Stimulated activated CD8-positive, alpha-beta memory T cell treated with anti-CD3 and anti-CD28 coated beads, Interleukin-15, amount 100 ng/mL, for 4 hours (primary cell): ENCODE measurements around the gene DHRS7B.
"Not testable (repeated sequence)": the region's sequence is repeated elsewhere in the genome, so short reads cannot be mapped to it uniquely, and the experiment has no call there.

Experiments
- DNase-seq, 2 donors: peaks; one replicate each; pipeline ENCODE4 v3.0.0-alpha.2; 2020; ENCODE audit warnings: low read depth in 2 of 2

DHRS7B gene

DNA sequence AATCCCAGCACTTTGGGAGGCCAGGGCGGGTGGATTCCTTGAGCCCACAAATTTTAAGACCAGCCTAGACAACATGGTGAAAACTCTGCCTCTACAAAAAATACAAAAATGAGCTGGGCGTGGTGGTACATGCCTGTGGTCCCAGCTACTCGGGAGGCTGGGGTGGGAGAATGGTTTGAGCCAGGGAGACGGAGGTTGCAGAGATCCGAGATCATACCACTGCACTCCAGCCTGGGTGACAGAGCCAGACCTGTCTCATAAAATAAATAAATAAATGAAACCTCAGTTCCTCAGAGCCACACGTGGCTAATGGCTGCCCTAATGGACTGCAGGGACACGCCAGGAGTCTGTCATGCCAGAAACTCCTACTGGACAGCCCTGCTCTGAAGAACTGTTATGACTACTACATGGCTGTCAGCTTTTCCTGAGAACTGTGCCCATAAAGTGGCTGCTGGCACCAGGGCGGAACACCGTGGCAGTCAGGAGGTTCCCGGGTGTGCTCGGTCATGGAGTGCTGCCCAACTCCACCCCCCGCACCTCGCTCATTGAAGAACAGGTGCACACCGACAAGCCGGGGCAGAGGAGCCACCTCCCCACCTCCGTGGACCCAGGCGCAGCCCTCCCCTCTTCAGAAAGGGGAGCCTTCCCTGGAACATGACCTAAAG is 82.9 kb downstream of the DHRS7B start:
- DNase-seq: no peak

DNA sequence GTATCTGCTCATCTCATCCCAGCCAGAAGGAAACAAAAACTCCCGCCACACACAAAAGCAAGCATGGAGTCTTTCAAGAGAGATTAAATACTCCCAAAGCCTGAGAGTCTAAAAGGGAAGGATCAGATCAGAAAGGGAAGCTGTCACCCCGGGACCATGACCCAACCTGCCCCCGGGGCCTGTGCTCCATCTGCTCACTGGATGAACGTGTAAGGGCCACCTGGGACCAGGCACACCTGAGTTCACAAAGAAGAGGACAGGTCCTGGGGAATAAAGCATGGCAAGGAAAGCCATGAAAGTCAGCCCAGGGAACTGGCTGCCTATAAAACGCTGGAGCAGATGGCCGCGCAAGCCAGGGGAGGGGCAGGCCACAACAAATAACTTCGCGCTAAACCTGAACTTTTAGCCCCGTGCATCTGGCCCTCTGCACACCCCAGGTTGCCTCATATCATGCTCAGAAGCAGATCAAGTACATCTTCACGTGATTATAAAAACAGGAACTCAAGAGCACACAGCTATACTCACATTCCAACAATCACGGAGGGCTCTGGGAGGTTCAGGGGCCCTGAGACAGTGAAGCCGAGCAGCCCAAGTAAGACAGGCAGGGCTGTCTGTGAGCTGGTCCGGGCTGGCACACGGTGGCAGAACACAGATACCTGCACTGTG is 83.8 kb downstream of the DHRS7B start:
- no peak for DNase-seq

DNA sequence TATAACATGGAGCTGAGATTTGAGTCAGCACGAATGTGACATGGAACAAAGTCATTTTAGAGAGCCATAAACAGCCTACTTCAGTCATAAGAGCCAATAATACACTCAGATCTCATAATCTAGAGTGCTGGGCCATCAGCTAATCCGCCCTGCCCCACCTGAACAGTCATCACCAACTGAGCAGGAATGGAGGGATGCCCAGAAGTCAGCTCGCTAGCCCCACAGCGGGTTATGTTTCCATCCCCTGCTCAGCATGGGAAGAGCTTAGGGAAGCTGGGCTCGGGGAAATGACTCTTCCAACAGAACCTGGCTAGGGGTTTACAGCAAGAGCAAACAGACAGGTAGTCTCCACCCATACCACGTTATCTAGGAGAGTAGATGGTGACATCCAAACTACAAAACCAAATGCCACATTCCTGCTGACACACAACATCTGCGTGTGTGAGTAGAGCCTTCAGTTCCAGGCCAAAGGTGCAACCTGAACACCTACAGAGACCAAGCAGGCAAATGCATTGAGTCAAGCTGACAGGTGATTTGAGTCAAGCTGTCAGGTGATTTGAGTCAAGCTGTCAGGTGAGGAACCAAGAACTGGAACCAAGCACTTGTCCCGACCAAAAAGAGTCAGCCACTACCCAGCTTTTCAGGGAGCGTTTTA is 85.2 kb downstream of the DHRS7B start:
- DNase-seq: no peak

DNA sequence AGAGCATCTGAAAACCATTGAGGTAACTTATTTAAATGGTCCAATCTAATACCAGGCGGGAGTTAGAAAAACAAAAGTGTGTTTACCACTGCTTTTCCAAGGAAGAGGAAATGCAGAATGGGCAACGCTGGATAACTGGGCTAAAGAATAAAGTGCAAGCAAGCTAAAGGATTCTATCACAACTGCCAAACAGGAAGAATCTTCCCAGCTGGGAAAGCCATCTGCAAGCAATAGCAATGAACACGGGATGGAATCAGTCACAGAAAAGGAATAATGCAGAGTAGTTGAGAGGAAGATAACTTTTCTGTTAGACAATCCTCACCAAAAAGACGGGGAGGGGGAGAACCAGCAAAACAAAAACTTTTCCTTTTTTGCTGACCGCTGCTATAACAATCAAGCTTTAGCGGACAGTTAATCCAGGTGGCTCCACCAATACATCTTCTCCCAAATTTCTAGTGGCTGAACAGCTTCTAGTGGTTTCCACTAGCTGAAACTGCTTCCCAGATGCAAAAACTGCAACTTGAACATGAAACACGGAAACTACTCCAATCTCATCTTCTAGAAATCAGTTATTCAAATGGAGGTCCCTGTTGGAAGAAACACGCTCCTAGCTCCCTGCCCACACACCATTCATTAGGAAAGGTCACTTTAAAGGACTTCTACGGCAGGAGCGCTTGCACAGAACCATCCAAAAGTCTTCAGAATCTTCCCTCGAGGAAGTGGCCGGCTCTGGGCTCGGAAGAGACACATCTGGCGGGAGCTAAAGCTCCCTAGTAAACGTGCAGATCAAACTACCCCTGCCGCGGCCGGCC is 86.3 kb downstream of the DHRS7B start:
- DNase-seq: no peak

DNA sequence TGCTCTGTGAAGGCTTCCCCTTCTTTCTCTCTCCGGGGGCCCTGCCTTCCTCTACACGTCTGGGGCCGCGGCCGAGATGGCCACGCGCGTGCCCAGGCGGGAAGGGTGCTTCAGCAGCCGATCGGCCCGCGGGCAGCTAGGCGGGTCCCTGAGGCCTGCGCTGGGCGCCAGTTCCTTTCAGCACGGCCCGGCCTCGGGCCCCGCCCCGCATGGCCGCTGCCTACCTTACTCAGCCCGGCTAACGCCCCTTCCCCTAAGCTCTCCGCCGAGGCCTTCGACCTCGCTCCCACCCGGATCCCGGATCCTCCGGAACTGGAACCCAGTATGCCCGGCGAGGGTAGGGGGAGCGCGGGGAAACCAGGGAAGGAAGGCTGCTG is 86.9 kb downstream of the DHRS7B start:
- DNase-seq: peak in 1 of 2 donors; percentile 16

DNA sequence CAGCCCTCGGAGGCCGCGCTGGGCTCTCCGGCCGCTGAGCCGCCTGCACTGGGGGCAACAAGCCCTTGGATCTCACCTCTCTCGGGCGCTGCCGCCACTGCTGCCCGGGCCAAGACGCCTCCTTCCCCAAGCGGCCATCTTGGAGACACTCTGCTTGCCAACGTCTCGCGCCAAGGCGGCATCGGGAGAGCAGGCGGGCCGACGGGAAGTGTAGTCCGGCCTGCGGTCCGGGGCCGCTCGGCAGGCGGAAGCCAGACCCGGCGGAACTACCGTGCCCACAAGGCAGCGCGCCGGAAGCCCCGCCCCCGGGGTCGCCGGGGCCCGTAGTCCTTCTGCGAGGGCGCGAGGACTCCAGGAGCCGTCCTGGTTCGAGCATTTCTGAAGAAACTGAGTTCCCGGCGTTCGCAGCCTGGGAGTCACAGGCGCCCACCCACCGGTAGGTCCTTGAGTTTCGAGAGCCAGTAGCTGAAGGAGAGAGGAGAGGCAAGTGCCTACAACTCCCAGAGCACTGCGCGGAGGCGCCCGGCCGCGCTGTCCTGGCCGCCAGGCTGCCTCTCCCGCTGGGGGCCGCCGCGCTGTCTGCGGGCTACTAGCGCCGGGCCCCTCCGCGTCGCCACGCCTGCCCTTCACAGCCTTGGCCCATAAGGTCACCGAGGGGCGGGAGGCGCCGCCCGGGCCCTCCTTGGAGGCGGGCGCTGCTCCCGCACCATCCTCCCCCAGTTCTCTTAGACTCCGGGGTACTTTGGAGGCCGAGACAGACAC is 87.4 kb downstream of the DHRS7B start, which contains the start of gene TMEM11:
Gene TMEM11 (minus strand): TSS at position 147 of the 762 bp plus-strand sequence. CDS start 9 bp downstream, at position 138.
- peak; percentile 90 to 91 for DNase-seq

DNA sequence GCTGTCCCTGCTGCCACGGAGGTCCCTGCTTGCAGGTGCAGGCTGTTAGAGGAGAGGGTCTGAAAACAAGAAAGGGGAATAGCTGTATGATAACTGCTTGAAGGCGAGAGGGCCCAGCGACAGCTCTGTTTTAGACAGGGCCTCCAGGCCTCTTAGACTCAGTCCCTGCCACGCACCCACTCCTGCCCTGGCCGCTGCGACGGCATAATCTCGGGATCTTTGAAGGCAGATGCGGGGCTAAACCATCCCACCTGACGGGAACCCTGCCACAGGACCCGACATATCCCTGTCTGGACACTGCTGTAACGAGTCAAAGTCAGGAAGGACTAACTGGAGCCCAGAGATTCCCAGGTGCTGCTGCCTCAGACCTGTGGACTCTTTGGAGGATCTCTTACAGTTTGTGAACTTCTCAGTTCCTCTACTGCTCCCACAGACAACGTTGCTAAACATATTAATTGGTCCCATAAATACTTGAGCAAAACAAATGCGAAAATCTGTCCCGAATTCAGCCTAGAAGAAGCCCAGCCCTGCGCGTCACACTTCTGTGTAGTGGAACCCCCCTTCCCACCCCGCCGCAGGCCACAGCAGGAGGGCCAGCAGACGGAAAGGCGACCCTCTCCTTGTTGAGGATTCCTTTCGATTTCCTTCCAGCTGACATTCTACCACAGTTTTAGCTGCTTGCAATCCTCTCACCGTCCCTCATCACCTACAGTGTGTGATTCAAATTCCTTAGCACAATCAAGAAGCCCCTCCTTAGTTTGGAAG is 88.2 kb downstream of the DHRS7B start:
- DNase-seq: no peak

DNA sequence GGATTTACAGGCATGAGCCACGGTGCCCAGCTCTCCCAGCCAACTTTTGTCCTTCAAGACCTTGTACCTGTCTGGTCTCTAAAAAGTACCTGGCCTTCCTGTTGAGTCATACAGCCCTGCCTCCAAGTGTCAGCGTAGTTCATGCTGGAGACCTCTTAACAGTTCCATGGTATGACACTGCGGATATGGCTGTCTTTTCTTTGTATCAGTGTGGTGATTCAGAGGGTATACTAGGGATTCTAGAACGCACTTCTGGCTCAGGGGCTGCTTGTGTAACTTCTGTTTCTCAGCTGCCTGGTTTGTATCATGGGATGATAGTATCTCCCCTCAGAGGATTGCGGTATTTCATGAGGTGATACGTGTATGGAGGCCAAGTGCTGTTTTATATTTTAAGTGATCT is 89.2 kb downstream of the DHRS7B start:
- no peak for DNase-seq

DNA sequence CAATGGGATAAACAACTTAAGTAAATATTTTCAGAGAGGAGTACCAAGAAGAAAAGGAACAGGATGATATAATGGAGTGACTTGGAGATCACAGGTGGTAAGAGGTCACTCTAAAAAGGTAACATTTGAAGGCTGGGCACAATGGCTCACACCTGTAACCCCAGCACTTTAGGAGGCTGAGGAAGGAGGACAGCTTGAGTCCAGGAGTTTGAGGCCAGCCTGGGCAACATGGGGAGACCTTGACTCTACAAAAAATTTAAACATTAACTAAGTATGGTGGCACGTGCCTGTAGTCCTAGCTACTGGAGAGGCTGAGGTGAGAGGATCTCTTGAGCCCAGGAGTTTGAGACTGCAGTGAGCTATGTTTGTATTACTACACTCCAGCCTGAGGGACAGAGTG is 90.6 kb downstream of the DHRS7B start:
- DNase-seq: no peak

DNA sequence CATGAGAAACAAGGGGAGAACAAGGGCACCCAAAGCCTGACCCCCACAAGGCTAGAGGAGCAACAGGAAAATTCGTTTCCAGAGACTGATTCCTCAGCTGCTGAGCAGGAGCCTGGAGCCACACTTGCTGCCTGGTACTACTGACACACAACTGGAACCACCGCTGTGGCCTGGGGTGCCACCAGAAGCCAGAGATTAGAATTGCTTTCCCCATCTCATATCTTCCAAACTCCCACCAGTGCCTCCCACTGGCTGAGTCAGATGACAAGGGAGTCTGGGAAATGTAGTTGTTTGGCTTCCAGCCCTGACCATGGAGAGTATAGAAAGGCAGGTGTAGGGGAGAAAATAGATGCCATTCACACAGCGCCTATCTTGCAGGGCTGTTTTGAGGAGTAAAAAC is 91.3 kb downstream of the DHRS7B start:
- DNase-seq: no peak

DNA sequence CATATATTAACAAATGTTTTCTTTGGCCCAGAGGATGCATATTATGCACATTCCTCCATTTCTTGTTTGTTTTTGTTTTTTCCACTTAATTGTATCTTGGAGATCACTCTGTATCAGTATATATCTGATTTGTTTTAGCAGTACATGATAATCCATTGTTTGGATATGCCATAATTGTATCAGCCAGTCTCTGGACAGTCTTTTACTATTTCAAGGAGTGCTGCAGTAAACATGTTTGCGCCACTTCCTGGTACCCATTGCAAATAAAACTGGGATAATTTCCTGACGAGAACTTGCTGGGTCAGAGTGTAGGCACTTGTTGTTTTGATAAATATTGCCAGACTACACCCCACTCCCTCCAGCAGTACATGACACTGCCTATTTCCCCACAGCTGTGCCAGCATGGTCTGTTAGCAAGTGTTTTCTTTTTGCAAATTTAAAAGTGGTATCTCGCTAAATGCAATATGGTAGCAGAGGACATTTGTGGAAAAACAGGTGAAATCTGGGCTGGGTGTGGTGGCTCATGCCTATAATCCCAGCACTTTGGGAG is 92.1 kb downstream of the DHRS7B start:
- DNase-seq: no peak

DNA sequence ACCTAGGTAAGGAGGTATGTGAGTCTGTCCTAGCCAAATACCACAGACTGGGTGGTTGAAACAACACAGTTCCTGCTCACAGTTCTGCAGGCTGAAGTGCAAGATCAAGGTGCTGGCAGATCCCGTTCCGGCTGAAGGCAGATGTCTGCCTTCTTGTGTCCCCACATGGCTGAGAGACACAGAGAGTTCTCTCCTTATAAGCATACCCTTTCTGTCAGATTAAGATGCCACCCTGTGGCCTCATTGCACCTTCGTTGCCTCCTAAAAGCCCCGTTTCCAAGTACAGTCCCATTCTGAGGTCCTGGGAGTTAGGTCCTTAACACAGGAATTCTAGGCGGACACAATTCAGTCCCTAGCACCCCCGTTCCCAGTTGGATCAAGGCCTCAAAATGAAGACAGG is 96.3 kb downstream of the DHRS7B start:
- DNase-seq: no peak

DNA sequence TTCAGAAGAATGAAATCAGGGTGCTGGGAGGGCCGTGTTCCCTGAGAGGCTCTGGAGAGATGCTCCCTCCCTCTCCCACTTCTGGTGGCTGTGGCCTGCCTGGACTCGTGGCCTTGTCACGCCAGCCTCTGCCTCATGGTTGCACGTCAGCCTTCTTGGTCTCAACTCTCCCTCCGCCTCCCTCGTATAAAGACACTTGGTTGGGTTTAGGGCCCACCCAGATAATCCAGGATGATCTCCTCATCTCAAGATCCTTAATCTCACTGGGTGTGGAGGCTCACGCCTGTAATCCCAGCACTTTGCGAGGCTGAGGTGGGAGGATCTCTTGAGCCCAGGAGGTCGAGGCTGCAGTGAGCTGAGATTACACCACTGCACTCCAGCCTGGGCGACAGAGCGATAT is 100.5 kb downstream of the DHRS7B start:
- not testable (repeated sequence) for DNase-seq

DNA sequence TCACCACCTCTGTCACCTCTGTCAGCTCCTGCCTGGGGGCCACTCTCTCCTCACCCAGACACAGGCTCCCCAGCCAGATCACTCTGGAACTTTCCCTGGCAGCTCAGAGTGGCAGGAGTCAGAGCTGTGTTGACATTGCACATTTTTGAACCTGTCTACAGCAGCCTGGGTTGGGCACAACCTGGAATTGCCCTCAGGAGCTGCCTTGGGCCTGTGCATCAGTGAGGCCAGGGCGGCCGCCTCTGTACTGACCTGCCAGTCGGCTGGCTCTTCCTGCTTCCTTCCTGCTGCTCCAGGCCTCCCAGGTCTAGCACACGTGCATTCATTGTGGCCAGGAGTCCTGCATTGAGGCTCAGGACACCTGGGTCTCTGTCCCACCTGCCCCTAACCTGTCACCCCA is 101.3 kb downstream of the DHRS7B start:
- no peak for DNase-seq

DNA sequence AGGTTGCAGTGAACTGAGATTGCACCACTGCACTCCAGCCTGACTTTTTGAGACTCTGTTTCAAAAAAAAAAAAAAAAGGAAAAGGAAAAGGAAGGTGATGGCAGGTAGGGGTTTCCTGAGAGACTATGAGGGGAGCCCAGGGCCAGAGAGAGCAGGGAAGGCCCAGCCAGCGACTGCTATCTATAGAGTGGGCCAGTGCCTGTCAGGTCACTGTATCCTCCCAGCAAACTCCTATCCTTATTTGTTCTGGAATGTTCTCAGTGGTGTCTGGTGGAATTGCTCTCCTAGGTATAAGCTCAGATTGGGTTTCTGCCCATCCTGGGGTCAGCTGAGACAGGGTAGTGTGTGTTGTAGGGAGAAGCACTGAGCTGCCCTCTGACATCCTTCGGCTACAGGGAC is 102.1 kb downstream of the DHRS7B start:
- DNase-seq: no peak

DNA sequence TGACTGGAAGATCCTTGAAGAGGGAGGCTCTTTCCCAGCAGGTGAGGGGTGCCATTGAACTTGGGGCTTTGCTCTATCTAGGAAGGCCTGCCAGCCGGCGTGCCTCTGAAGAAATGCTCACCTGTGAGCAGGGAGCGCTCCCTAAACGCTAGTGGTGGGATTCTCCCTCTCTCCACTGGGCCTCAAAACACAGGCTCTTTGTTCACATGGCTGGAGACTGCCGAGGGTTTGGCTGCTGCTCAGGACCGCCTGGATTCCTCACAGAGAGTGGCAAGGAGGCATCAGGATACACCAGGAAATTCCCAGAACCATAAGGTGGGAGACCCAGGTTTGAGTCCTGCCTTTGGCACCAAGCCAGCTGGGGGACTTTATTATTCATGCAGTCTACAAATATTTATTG is 104.8 kb downstream of the DHRS7B start:
- no peak for DNase-seq

DNA sequence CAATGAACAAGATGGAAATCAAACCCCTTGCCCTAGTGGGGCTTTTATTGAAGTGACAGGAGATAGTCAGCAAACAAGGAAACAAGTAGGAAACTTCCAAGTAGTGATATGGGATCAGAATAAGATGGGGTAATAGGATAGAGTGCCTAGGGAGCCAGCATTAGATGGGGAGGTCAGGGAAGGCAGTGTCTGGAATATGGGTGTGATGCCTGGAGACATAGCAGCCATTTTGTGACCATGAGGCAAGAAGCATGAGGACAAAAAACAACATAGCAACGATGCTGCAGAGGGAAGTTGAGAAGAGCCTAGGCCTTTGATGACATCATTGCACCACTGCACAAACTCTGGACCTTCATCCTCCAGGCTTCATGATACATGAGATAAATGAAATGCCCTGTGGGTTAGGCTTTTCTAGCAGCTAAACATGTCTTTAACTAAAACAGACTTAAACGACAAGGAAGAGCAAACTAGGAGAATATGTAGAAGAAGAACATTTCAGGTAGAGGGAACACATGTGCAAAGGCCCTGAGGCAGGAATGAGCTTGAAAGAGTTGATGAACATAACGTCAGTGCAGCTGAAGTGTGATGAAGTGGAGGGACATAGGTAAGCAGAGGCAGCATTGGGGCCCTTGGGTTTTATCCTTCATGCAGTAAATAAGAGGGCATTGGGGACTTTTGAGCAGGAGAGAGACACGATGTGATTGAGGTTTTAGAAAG is 105.4 kb downstream of the DHRS7B start:
- DNase-seq: no peak

DNA sequence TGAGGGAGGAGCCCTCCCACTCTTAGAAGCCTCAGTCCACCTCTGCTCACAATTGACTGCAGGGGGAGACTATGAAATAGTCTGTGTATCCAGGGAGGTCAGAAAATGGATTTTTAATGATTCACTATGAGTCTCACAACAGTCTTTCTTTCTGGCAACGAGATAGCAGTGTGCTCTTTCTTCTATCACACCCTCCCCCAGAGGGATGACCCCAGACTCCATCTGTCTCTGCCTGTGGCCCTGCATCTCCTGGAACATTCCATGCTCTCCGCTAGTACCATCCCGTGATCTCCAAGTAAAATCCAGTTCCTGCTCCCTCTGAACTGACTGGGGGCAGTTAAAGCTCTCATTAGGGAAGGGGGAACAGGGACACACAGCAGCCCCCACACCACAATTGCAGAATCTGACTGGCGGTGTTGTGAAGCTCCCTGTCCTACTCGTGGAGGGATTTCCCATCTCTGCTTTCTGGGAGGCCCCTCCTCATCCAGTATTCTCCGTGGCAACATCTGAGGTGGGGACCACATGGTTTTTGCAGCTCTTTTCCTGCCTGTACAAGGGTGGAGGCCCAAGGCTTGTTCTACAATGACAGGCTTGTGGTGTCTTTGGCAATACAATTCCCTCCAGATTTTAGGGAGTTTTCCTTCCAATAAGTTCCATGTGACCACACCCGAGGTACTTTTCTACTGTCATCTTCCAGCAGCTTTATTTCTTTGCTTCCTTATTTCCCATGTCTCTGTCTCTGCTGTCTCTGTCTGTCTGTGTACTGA is 107.0 kb downstream of the DHRS7B start:
- no peak for DNase-seq

DNA sequence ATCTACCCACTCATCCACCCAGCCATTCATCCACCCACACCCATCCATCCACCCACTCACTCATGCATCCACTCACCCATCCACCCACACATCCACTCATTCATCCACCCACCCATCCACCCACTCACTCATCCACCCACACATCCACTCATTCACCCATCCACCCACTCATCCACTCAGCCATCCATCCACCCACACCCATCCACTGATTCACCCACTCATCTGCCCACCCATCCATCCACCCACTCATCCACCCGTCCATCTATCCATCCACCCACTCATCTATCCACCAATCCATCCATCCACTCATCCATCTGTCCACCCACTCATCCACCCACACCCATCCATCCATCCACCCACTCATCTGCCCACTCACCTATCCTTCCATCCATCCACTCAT is 109.2 kb downstream of the DHRS7B start:
- DNase-seq: no peak
